MCF 10A (cell line): ENCODE measurements around the gene DLG2. TPM values are rescaled to one million over a fixed set of nuclear protein-coding genes. Genes with fewer than 3 reads are reported as not detected.

Experiments
- BruUV-seq: library from RNA; stranded (reverse); fragments of 400-500 nt; replicated peaks from 2 replicates; lab custom pipeline; 2021; lab: Mats Ljungman, UMichigan
- CTCF ChIA-PET: fragments of 300-600 bp; sonication (Branson Sonifier 250); formaldehyde crosslinking; extraction: SDS; loops from one replicate; lab custom pipeline; 2021; ENCODE audit warnings: antibody characterized with exemption, inconsistent platforms; lab: Yijun Ruan, JAX
- POLR2A ChIA-PET: fragments of 300-600, 350-650 bp; sonication (Branson Sonifier 250); formaldehyde crosslinking; extraction: SDS; loops from one replicate; lab custom pipeline; 2020; ENCODE audit warnings: antibody characterized with exemption, inconsistent platforms; lab: Yijun Ruan, JAX
- DNase-seq: peaks from one replicate; pipeline ENCODE4 v3.0.0-alpha.2; 2018; ENCODE audit not compliant: unreplicated experiment
- H3K27ac Mint-ChIP-seq: one replicate; pipeline ENCODE4 v1.8.0; 2022; ENCODE audit warnings: mild to moderate bottlenecking, low read depth, mixed read lengths; ENCODE audit not compliant: unreplicated experiment
- H3K27me3 Mint-ChIP-seq: one replicate; pipeline ENCODE4 v1.8.0; 2022; ENCODE audit warnings: mixed read lengths; ENCODE audit not compliant: insufficient read depth, unreplicated experiment
- H3K36me3 Mint-ChIP-seq: one replicate; pipeline ENCODE4 v1.8.0; 2022; ENCODE audit warnings: mild to moderate bottlenecking, moderate library complexity, mixed read lengths; ENCODE audit not compliant: insufficient read depth, unreplicated experiment
- H3K4me1 Mint-ChIP-seq: one replicate; pipeline ENCODE4 v1.8.0; 2022; ENCODE audit warnings: mixed read lengths; ENCODE audit not compliant: insufficient read depth, unreplicated experiment
- H3K4me3 Mint-ChIP-seq: one replicate; pipeline ENCODE4 v1.8.0; 2022; ENCODE audit warnings: mild to moderate bottlenecking, moderate library complexity, mixed read lengths; ENCODE audit not compliant: unreplicated experiment
- H3K9me3 Mint-ChIP-seq: one replicate; pipeline ENCODE4 v1.8.0; 2022; ENCODE audit warnings: mixed read lengths; ENCODE audit not compliant: unreplicated experiment
- CTCF ChIP-seq: fragments of 200-600 bp; IDR thresholded peaks from one replicate; pipeline ENCODE4 v1.8.0; 2022; ENCODE audit warnings: antibody characterized with exemption, mild to moderate bottlenecking; ENCODE audit not compliant: unreplicated experiment
- intact Hi-C: fragments of 100-400 bp; cut with micrococcal nuclease; formaldehyde crosslinking; loops from 2 replicates; pipeline ENCODE4 v1.14.1; 2022
- total RNA-seq: library from RNA; stranded (reverse); gene quantifications from 2 replicates; pipeline ENCODE4 v1.2.3, GENCODE V29; 2022

DLG2 gene
- total RNA-seq, 1 experiment from 2014 or later, result 0.26 TPM

- POLR2A ChIA-PET, result no interaction called here
- Mint-ChIP-seq H3K27me3 (peaks cover 17% of the 10 kb centered on the region), H3K4me1 (peaks cover 6% of the 10 kb centered on the region), H3K4me3 (no peak overlapping the region), H3K9me3 (no peaks in the 10 kb centered on the region), H3K27ac (no peak overlapping the region), H3K36me3 (no peaks in the 10 kb centered on the region)
- DNase-seq, result no peak
- intact Hi-C loops, result no loop called here
- CTCF ChIA-PET, result no interaction called here
- no TSS peak for BruUV-seq
- no peak for TF ChIP-seq CTCF
Observed at GRCh38 chr11:84947070-84947469, 680.1 kb downstream of the DLG2 start.

- CTCF ChIA-PET, result interaction anchor here (0.6 kb wide), 1 partner anchor 272 kb away, joined by 3 read pairs; no protein-coding TSS in a partner anchor
- H3K4me3 Mint-ChIP-seq, result no peak overlapping the region
Observed at GRCh38 chr11:84930863-84931262, 696.3 kb downstream of the DLG2 start.

GRCh38 chr11:84929738-84930137 is 697.4 kb downstream of the DLG2 start:
- no peak for TF ChIP-seq CTCF
- Mint-ChIP-seq H3K36me3 (no peaks in the 10 kb centered on the region), H3K27me3 (peaks cover 56% of the 10 kb centered on the region), H3K4me3 (no peak overlapping the region), H3K27ac (no peak overlapping the region), H3K4me1 (no peaks in the 10 kb centered on the region), H3K9me3 (no peaks in the 10 kb centered on the region)
- ChIA-PET POLR2A (no interaction called here), CTCF (no interaction called here)
- DNase-seq, result no peak
- no TSS peak for BruUV-seq
- intact Hi-C loops, result no loop called here

More at GRCh38 chr11:84930863-84931262, 696.3 kb downstream of the DLG2 start:
- POLR2A ChIA-PET, result no interaction called here
- peaks cover 59% of the 10 kb centered on the region for H3K27me3 Mint-ChIP-seq
- no peaks in the 10 kb centered on the region for H3K4me1 Mint-ChIP-seq
- DNase-seq, result no peak
- TF ChIP-seq CTCF, result no peak
- no TSS peak for BruUV-seq
- H3K27ac Mint-ChIP-seq, result no peak overlapping the region
- H3K9me3 Mint-ChIP-seq, result no peaks in the 10 kb centered on the region
- no peaks in the 10 kb centered on the region for H3K36me3 Mint-ChIP-seq
- intact Hi-C loops, result no loop called here

GRCh38 chr11:84924154-84924692 is 702.9 kb downstream of the DLG2 start:
- no TSS peak for BruUV-seq
- no peaks in the 10 kb centered on the region for H3K36me3 Mint-ChIP-seq
- POLR2A ChIA-PET, result no interaction called here

More at GRCh38 chr11:84924154-84924692, 702.9 kb downstream of the DLG2 start:
- H3K9me3 Mint-ChIP-seq, result no peaks in the 10 kb centered on the region
- no peak for DNase-seq
- no peaks in the 10 kb centered on the region for H3K4me1 Mint-ChIP-seq
- CTCF ChIA-PET, result interaction anchor here (1.0 kb wide), 1 partner anchor 127 kb away, joined by 3 read pairs; no protein-coding TSS in a partner anchor
- H3K27ac Mint-ChIP-seq, result no peak overlapping the region
- intact Hi-C loops, result no loop called here
- no peak for TF ChIP-seq CTCF
- H3K27me3 Mint-ChIP-seq, result peaks cover 61% of the 10 kb centered on the region
- no peak overlapping the region for H3K4me3 Mint-ChIP-seq
